ENCODE results near the gene ZNF486.
"Not testable (repeated sequence)": the region's sequence is repeated elsewhere in the genome, so short reads cannot be mapped to it uniquely, and the experiment has no call there.

ZNF486 gene

DNA sequence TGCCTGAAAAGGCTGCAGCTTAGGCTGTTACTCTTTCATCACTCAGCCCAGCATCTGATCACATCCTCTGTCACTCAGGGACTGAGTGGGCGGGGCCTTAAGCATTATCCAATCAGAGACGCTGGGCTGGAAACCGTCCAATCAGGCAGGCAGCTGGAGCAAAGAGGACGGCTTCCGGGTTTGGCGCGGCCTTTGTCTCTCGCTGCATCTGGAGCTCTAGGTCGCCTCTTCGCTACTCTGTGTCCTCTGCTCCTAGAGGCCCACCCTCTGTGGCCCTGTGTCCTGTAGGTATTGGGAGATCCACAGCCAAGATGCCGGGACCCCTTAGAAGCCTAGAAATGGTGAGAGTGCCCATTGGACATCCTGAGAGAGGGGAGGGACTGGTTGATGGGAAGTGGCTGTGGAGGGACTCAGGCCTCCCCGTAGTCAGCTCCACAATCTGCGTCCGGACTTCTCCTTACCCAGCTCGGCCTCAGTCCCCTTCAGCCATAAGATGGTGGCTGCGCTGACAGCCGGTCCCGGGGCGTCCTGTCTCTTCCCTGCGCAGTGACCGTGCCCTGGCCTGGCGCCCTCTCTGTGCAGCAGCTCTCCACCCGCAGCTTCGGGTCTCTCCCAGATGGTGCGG is at the start of gene ZNF486:
ZNF486 (plus strand) TSS at position 195 of the 625 bp plus-strand sequence; CDS start at position 312, 117 bp downstream.
- peak; percentile 82 for DNase-seq

DNA sequence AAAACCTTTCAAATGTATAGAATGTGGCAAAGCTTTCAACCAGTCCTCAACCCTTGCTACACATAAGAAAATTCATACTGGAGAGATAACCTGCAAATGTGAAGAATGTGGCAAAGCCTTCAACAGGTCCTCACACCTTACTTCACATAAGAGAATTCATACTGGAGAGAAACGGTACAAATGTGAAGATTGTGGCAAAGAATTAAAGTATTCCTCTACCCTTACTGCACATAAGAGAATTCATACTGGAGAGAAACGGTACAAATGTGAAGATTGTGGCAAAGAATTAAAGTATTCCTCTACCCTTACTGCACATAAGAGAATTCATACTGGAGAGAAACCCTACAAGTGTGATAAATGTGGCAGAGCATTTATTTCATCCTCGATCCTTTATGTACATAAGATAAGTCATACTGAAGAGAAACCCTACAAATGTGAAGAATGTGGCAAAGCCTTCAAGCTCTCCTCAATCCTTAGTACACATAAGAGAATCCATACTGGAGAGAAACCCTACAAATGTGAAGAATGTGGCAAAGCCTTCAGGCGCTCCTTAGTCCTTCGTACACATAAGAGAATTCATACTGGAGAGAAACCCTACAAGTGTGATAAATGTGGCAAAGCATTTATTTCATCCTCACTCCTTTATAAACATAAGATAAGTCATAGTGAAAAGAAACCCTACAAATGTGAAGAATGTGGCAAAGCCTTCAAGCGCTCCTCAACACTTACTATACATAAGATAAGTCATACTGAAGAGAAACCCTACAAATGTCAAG is 48.8 kb upstream of the ZNF486 start:
- not testable (repeated sequence) for DNase-seq

DNA sequence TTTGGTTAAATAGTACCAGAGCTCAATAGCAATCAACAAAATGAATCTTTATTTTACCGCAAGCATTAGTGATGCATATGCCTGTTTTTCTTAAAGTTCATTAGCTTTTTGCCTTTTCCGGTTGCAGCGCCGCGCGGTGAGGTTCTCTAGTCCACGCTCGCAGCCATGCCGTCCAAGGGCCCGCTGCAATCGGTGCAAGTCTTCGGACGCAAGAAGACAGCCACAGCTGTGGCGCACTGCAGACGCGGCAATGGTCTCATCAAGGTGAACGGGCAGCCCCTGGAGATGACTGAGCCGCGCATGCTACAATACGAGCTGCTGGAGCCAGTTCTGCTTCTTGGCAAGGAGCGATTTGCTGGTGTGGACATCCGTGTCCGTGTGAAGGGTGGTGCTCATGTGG is 42.1 kb upstream of the ZNF486 start:
- DNase-seq, result no peak

DNA sequence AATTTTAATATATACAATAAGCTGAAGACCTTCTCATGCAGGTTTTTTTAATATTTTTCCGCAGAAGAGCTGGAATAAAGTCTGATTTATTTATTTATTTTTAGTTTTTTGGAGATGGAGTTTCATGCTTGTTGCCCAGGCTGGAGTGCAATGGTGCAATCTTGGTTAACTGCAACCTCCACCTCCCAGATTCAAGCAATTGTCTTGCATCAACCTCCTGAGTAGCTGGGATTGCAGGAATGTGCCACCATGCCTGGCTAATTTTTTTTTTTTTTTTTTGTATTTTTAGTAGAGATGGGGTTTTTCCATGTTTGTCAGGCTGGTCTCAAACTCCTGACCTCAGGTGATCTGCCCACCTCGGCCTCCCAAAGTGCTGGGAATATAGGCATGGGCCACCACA is 34.1 kb upstream of the ZNF486 start:
- DNase-seq, result not testable (repeated sequence)

DNA sequence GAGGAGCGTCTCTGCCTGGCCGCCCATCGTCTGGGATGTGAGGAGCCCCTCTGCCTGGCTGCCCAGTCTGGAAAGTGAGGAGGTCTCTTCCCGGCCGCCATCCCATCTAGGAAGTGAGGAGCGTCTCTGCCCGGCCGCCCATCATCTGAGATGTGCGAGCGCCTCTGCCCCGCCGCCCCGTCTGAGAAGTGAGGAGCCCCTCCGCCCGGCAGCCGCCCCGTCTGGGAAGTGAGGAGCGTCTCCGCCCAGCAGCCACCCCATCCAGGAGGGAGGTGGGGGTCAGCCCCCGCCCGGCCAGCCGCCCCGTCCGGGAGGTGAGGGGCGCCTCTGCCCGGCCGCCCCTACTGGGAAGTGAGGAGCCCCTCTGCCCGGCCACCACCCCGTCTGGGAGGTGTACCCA is 29.3 kb upstream of the ZNF486 start:
- DNase-seq, result not testable (repeated sequence)

DNA sequence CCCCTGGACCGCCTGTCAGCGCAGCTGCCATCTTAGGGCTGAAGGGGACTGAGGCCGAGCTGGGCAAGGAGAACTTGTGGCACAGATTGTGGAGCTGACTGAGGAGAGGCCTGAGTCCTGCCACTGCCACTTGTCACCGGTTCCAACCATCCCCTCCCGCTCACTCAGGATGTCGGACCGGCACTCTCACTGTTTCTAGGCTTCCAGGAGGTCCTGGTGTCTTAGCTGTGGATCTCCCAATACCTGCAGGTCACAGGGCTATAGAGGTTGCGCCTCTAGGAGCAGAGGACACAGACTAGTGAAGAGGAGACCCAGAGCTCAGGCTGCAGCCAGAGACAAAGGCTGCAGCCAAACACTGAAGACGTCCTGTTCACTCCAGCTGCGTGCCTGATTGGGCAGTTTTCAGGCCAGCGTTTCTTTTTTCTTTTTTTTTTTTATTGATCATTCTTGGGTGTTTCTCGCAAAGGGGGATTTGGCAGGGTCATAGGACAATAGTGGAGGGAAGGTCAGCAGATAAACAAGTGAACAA is 15.3 kb upstream of the ZNF486 start:
- DNase-seq, result no peak

DNA sequence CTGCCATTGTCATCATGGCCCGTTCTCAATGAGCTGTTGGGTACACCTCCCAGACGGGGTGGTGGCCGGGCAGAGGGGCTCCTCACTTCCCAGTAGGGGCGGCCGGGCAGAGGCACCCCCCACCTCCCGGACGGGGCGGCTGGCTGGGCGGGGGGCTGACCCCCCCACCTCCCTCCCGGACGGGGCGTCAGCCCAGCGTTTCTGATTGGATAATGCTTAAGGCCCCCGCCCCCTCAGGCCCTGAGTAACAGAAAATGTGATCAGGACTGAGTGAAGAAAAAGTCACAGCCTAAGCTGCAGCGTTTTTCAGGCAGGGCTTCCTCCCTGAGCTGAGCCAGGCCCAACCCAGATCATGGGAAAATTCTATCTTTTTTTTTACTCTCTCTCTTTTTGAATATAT is 14.5 kb upstream of the ZNF486 start:
- DNase-seq, result not testable (repeated sequence)

DNA sequence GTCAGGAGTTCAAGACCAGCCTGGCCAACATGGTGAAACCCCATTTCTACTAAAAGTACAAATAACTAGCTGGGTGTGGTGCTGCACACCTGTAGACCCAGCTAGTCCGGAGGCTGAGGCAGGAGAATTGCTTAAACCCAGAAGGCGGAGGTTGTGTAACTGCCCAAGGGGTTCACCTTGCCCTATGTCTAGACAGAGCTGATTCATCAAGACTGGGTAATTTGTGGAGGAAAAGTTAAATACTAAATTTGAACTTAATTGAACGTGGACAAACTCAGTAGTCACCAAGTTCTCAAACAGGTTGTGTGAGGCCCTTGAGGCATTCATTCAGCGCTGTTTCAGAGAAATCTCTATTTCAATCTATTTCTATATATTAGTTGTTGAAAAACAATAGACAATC is 13.7 kb upstream of the ZNF486 start:
- no peak for DNase-seq

DNA sequence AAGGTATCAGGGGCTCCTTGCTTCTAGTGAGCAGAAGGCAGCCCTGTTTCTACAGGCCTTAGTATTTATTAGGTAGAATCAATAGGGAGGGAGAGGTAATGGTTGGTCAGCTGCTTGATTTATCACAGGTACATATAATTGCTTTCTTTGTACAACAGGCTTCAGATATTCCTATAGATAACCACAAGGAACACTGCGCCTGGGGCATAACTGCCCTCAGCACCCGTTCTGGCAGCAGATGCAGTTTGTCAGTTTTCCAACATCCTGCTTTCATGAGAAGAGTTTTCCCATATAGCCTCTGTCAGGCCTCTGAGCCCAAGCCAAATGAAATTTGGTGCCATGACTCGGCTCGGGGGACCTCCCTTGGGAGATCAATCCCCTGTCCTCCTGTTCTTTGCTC is 12.4 kb upstream of the ZNF486 start:
- no peak for DNase-seq

DNA sequence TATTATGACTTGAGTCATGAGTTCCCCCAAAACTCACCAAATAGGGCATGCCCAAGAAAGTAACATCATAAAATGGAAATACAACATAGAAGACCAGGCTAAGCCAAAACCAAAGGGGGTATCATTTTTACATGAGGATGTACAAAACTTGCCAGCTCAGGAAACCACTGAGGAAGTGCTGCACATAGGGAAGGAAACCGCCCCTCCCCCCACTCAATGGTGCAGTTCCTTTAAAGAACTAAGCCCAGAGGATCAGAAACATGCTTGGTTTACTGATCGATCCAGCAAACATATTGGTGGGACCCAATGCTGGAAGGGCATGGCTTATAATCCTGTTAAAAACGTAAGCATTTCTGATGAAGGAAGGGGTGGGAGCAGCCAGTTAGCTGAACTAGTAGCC is 4.2 kb upstream of the ZNF486 start:
- DNase-seq, result no peak

DNA sequence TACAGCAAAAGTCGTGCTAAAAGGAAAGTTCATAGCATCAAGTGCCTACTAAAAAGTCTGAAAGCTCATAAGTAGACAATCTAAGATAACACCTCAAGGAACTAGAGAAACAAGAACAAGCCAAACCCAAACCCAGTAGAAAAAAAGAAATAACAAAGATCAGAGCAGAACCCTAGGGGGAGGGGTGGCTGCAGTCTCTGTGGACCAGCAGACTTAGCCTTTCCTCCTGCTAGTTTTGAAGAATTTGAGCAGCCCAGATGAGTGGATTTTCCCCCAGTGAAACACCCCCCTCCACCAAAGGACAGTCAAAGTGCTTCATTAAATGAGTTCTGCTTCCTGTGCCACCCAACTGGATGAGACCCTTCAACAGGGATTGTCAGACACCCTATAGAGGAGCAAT is 2.6 kb upstream of the ZNF486 start:
- DNase-seq, result no peak

DNA sequence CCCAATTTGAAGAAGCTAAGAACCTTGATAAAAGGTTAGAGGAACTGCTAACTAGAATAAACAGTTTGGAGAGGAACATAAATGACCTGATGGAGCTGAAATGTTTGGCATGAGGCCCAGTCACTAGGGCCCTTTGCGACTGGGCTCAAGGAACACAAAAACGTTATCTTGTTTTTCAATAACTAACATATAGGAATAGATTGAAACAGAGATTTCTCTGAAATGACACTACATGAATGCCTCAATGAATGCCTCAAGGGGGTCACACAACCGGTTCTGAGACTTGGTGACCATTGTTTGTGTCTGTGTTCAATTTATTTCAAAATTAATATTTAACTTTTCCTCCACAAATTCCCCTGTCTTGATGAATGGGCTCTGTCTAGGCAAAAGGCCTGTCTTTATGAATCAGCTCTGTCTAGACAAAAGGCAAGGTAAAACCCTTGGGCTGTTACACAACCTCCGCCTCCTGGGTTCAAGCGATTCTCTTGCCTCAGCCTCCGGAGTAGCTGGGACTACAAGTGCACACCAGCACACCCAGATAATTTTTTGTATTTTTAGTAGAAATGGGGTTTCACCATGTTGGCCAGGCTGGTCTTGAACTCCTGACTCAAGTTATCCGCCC is 932 bp upstream of the ZNF486 start:
- DNase-seq, result no peak

DNA sequence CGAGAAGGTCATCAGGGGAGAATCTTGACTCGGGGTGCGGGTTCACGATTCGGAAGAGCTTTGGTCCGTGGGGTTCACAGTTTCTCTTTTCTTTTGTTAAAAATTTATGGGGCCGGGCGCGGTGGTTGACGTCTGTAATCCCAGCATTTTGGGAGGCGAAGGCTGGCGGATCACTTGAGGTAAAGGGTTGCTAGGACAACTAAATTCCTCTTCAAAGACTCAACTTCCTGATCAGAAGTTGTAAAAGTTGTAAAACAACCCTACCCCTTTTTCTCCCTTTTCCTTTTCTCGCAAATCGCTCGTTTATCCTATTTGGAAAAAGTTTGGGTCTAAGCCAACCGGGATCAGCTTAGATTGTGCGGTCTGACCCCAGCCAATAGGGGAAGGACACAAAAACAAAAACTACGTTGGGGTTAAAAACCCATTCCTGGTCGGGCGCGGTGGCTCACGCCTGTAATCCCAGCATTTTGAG is 673 bp downstream of the ZNF486 start:
- no peak for DNase-seq

DNA sequence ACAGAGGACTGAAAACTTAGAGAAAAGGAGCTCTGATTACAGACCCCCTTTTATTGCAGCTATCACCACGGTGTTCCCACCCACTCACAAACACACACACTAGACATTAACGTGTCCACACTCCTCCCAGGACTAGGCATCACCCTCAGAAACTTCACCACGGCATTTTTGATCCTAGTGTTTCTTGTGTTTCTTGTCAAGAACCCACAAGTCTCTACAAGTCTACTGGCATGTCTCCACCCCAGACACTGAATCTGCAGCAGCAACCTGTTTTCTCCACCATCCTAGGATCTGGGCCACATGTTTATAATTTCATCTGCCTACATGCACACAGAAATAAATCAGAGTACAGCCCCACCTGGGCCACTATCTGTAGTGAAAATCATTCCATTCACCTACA is 4.3 kb downstream of the ZNF486 start:
- DNase-seq, result no peak

DNA sequence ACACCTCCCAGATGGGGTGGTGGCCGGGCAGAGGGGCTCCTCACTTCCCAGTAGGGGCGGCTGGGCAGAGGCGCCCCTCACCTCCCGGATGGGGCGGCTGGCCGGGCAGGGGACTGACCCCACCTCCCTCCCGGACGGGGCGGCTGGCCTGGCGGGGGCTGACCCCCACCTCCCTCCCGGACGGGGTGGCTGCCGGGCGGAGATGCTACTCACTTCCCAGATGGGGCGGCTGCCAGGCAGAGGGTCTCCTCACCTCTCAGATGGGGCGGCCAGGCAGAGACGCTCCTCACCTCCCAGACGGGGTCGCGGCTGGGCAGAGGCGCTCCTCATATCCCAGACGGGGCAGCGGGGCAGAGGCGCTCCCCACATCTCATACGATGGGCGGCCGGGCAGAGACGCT is 8.8 kb downstream of the ZNF486 start:
- DNase-seq, result not testable (repeated sequence)

DNA sequence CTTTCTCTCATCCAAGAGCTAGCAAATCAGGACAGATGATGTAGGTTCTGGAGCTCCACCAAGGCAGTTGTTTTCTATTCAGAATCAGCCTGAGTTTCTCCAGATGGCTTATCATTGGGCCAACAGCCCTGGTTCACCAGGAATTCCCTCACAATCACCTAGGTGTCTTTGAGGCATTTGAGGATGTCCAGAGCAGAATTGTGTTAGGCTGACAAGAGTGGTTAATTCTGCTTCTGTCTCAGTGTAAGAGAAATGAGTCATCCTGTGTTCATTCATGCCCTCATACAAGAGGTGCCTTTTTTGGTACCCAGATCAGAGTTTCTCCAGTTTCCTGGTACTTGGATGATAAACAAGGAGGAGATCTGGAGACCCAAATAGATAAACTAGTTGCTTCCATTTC is 12.9 kb downstream of the ZNF486 start:
- DNase-seq, result not testable (repeated sequence)

DNA sequence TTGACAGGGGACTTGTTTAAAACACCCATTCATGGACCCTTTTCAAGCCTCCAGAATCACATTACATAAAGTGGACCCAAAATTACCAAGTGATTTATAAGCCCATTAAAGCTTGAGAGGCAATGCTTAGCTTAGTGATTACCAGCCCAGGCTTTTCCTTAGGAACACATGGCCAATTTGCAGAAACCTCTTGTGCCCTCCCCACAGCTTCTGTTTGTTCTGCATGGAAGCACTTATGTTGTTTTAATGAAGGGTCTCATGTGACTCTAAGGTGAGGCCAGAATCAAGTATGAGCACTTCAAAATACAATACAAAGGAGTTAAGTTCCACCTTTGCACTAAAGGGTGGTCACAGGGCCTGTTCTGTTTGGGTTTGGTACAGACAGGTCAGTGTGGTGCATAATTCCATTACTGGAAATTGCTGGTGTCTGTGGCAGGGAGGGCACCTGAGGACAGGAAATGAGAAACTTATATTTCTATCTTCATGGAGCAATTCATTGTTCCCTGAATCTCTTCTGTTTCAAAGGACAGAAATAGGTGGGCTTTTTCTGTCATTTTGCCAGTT is 15.3 kb downstream of the ZNF486 start:
- DNase-seq, result peak; percentile 45

DNA sequence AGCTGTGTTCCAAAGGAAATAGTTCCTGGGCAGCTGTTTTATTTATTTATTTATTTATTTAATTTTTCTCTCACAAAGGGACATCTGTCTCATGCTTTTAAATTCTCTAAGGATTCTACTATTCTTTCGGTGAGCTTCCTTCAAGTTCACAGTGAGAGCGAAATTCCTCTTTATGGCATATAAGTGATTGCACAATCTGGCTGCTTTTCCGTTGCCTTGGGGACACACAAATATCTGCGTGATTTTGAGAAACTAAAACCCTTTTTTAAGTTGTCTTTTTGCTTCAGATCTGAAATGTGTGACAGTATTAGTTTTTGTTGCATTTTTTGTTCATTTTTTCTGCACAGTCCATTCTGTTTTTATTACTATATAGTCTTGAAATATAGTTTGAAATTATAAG is 19.2 kb downstream of the ZNF486 start:
- no peak for DNase-seq

DNA sequence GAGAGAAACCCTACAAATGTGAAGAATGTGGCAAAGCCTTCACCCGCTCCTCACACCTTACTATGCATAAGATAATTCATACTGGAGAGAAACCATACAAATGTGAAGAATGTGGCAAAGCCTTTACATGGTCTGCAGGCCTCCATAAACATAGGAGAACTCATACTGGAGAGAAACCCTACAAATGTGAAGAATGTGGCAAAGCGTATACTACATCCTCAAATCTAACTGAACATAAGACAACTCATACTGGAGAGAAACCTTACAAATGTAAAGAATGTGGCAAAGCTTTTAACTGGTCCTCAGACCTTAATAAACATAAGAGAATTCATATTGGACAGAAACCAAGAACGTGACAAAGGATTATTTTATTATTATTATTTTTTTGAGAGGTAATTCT is 30.7 kb downstream of the ZNF486 start:
- no peak for DNase-seq

DNA sequence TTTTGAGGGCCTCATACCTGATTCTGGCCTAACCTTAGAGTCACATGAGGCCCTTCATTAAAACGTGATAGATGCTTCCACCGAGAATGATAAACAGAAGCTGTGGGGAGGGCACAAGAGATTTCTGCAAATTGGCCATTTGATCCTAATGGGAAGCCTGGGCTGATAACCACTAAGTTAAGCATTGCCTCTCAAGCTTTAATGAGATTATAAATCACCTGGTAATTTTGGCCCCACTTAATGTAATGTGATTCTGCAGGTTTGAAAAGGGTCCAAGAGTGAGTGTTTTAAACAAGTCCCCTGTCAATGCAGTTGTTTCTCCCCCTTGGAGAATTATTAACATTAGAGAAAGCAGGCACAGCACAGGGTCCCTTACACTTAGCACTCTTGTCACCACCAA is 42.0 kb downstream of the ZNF486 start:
- no peak for DNase-seq

DNA sequence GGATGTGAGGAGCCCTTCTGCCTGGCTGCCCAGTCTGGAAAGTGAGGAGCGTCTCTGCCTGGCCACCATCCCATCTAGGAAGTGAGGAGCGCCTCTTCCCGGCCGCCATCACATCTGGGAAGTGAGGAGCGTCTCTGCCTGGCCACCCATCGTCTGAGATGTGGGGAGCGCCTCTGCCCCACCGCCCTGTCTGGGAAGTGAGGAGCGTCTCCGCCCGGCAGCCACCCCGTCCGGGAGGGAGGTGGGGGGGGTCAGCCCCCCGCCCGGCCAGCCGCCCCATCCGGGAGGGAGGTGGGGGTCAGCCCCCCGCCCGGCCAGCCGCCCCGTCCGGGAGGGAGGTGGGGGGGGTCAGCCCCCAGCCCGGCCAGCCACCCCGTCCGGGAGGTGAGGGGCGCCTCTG is 47.4 kb downstream of the ZNF486 start:
- not testable (repeated sequence) for DNase-seq

DNA sequence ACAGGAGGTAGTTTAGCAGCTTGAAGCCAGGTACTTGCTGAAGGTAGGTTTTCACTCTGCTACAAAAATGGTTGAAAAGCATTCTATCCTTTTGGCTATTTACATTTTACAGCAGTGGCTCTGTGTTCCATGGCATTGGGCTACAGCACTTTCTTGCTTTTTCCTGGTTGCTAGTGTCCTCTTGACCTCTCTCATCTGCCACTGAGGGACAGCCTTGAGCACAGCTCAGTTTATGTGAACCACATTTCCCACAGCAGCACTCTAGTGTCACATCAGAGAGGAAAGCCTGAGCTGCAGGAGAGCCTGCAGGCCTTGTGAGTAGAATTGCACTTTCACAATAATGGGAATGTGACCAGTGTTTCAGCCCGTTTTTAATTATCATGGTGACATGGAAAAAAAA is 54.6 kb downstream of the ZNF486 start:
- not testable (repeated sequence) for DNase-seq

DNA sequence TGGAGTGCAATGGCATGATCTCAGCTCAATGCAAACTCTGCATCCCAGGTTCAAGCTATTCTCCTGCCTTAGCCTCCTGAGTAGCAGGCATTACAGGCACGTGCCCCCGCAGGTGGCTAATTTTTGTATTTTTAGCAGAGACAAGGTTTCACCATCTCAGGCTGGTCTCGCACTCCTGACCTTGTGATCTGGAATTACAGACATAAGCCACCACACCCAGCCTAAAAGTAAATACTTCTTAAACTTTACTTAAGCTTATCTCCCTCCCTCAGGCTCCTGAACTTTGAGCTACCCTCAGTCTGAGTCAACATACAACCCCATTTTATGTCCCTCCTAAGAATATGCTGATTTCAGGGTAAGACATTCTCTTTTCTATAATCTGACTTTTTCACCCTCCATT is 66.1 kb downstream of the ZNF486 start:
- no peak for DNase-seq

DNA sequence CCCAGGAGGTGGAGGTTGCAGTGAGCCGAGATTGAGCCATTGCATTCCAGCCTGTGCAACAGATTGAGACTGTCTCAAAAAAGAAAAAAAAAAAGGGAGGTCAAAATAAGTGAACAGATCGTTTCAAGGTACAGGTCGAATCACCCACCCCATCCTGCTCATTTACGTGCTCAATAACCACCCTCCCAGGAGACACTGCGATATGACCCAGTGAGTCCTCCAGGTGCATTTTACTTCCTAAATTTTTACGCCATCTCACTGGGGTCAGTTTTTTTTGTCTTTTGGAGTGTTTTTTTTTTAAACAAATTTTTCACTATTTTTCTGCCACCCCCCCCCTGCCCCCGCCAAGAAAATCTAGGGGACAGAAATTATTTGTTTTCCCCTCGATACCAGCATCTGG is 68.1 kb downstream of the ZNF486 start:
- no peak for DNase-seq
